Parathyroid adenoma (tissue), 2 donors: Measurements from ENCODE around the gene UAP1L1.

Source experiments
- H2AFZ ChIP-seq: fragments of 300-600 bp; sonication (generic); one replicate; pipeline ENCODE4 v1.7.0; 2017; ENCODE audit warnings: antibody characterized with exemption, mild to moderate bottlenecking
- H3K27ac ChIP-seq: fragments of 300-600 bp; sonication (generic); one replicate; pipeline ENCODE4 v1.7.0; 2017
- H3K27me3 ChIP-seq: fragments of 300-600 bp; sonication (generic); one replicate; pipeline ENCODE4 v1.7.0; 2017; ENCODE audit warnings: low read length; ENCODE audit not compliant: control insufficient read depth, insufficient read depth
- H3K36me3 ChIP-seq: fragments of 300-600 bp; sonication (generic); one replicate; pipeline ENCODE4 v1.7.0; 2017; ENCODE audit warnings: low read length; ENCODE audit not compliant: control insufficient read depth, insufficient read depth
- H3K4me1 ChIP-seq: fragments of 300-600 bp; sonication (generic); one replicate; pipeline ENCODE4 v1.7.0; 2017; ENCODE audit warnings: control low read depth
- H3K4me2 ChIP-seq: fragments of 300-600 bp; sonication (generic); one replicate; pipeline ENCODE4 v1.7.0; 2017; ENCODE audit warnings: low read length
- H3K4me3 ChIP-seq: fragments of 300-600 bp; sonication (generic); one replicate; pipeline ENCODE4 v1.7.0; 2017; ENCODE audit warnings: low read depth, low read length
- H3K79me2 ChIP-seq: fragments of 300-600 bp; sonication (generic); one replicate; pipeline ENCODE4 v1.7.0; 2017; ENCODE audit warnings: control low read depth
- H3K9ac ChIP-seq: fragments of 300-600 bp; sonication (generic); one replicate; pipeline ENCODE4 v1.7.0; 2017; ENCODE audit warnings: mild to moderate bottlenecking
- H3K9me3 ChIP-seq: fragments of 300-600 bp; sonication (generic); one replicate; pipeline ENCODE4 v1.7.0; 2017; ENCODE audit warnings: low read length; ENCODE audit not compliant: control insufficient read depth
- TF ChIP-seq, protein P1 (sequence below): fragments of 300-600 bp; sonication (generic); IDR thresholded peaks from one replicate; pipeline ENCODE4 v1.7.0; 2017; ENCODE audit warnings: antibody characterized with exemption, mild to moderate bottlenecking
- donor health status: primary hyperparathyroidism.

UAP1L1 gene

DNA sequence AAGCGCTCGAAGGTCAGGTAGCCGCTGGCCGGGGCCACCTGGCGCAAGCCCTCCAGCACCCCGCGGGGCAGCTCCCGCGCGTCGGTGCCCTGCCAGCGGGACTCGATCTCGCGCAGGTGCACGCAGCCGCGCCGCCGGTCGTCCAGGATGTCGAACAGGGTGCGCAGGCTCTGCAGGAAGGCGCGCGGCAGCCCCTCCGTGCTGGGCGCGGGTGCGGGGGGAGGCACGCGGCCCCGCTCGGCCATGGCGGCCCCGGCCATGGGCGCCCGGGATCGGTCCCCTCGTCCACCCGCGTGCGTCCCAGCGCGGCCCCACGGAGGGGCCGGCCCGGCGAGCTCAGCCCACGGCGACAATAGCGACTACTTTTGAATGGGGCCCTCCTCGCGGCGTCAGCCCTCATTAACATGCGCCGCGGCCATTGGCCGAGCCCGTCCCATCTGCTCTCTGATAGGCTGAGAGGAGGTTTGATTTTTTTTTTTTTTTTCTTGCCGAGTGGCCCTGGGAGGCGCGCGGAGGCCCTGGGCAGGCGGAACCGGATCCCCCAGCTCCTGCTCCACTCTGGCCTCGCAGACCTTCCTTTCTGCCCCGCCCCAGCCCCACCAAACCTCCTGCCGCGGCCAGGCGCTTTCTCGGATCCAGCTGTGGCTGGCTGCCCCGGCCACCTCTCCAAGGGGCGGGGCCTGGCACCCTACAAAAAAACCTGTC lies 7.0 kb upstream of the UAP1L1 start, which contains the start of gene SAPCD2:
Gene SAPCD2 (minus strand): TSS at position 357 of the 705 bp plus-strand sequence. CDS start 97 bp downstream, at position 260.
- peak within 1 kb of the TSS; percentile 68 for H3K27ac ChIP-seq
- TF ChIP-seq, protein P1, sequence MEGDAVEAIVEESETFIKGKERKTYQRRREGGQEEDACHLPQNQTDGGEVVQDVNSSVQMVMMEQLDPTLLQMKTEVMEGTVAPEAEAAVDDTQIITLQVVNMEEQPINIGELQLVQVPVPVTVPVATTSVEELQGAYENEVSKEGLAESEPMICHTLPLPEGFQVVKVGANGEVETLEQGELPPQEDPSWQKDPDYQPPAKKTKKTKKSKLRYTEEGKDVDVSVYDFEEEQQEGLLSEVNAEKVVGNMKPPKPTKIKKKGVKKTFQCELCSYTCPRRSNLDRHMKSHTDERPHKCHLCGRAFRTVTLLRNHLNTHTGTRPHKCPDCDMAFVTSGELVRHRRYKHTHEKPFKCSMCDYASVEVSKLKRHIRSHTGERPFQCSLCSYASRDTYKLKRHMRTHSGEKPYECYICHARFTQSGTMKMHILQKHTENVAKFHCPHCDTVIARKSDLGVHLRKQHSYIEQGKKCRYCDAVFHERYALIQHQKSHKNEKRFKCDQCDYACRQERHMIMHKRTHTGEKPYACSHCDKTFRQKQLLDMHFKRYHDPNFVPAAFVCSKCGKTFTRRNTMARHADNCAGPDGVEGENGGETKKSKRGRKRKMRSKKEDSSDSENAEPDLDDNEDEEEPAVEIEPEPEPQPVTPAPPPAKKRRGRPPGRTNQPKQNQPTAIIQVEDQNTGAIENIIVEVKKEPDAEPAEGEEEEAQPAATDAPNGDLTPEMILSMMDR, result no peak

GRCh38 chr9:137070906-137071275 lies 6.4 kb upstream of the UAP1L1 start:
- Histone ChIP-seq H3K36me3 (no peaks in the 10 kb centered on the region), H3K4me1 (peaks cover 2% of the 10 kb centered on the region), H3K4me3 (peak overlapping the region; percentile 56), H3K9me3 (no peaks in the 10 kb centered on the region), H3K9ac (no peak overlapping the region), H3K4me2 (peak overlapping the region; percentile 83), H2AFZ (peak overlapping the region; percentile 75), H3K27ac (peak overlapping the region; percentile 68), H3K79me2 (no peaks in the 10 kb centered on the region), H3K27me3 (no peaks in the 10 kb centered on the region)
- TF ChIP-seq, protein P1, result no peak

More for the DNA sequence above, 7.0 kb upstream of the UAP1L1 start, which contains the start of gene SAPCD2:
- Histone ChIP-seq H3K9me3 (no peaks in the 10 kb centered on the region), H3K27me3 (no peaks in the 10 kb centered on the region), H3K36me3 (no peaks in the 10 kb centered on the region), H3K9ac (no peak within 1 kb of the TSS), H2AFZ (peak within 1 kb of the TSS; percentile 75), H3K4me2 (peak within 1 kb of the TSS; percentile 83), H3K4me3 (peak within 1 kb of the TSS; percentile 56), H3K4me1 (peaks cover 2% of the 10 kb centered on the region), H3K79me2 (no peaks in the 10 kb centered on the region)

GRCh38 chr9:137071282-137071681 lies 6.0 kb upstream of the UAP1L1 start:
- Histone ChIP-seq H3K9ac (no peak overlapping the region), H3K4me1 (peaks cover 2% of the 10 kb centered on the region), H3K79me2 (no peaks in the 10 kb centered on the region), H3K36me3 (no peaks in the 10 kb centered on the region), H2AFZ (peak overlapping the region; percentile 75), H3K4me3 (no peak overlapping the region), H3K27me3 (no peaks in the 10 kb centered on the region), H3K4me2 (peak overlapping the region; percentile 83), H3K27ac (peak overlapping the region; percentile 68), H3K9me3 (no peaks in the 10 kb centered on the region)
- TF ChIP-seq, protein P1, result no peak

- Histone ChIP-seq H2AFZ (no peak overlapping the region), H3K27me3 (no peaks in the 10 kb centered on the region), H3K79me2 (no peaks in the 10 kb centered on the region), H3K36me3 (no peaks in the 10 kb centered on the region), H3K27ac (no peak overlapping the region), H3K9ac (no peak overlapping the region), H3K4me2 (no peak overlapping the region), H3K4me1 (peaks cover 2% of the 10 kb centered on the region), H3K9me3 (no peaks in the 10 kb centered on the region), H3K4me3 (no peak overlapping the region)
- TF ChIP-seq, protein P1, result no peak
Measured at GRCh38 chr9:137073992-137074399, 3.3 kb upstream of the UAP1L1 start.
